Calu3 (cell line): ENCODE measurements around the gene TMC7. TPM values are rescaled to one million over a fixed set of nuclear protein-coding genes. Genes with fewer than 3 reads are reported as not detected.
"Not testable (repeated sequence)": the region's sequence is repeated elsewhere in the genome, so short reads cannot be mapped to it uniquely, and the experiment has no call there.

Source experiments
- BruUV-seq: library from RNA; stranded (reverse); fragments of 400-500 nt; replicated peaks from 2 replicates; lab custom pipeline; 2021; lab: Mats Ljungman, UMichigan
- CTCF ChIA-PET: fragments of 300-600 bp; sonication (Branson Sonifier 250); formaldehyde crosslinking; loops from one replicate; lab custom pipeline; 2022; ENCODE audit warnings: antibody characterized with exemption; lab: Charles Lee
- DNase-seq: peaks from one replicate; pipeline ENCODE4 v3.0.0; 2022
- H3K27ac Mint-ChIP-seq: one replicate; pipeline ENCODE4 v1.8.0; 2022; ENCODE audit warnings: mixed read lengths; ENCODE audit not compliant: unreplicated experiment
- H3K27me3 Mint-ChIP-seq: one replicate; pipeline ENCODE4 v1.8.0; 2022; ENCODE audit warnings: mixed read lengths; ENCODE audit not compliant: unreplicated experiment
- H3K36me3 Mint-ChIP-seq: one replicate; pipeline ENCODE4 v1.8.0; 2022; ENCODE audit warnings: mild to moderate bottlenecking, moderate library complexity, mixed read lengths; ENCODE audit not compliant: insufficient read depth, unreplicated experiment
- H3K4me1 Mint-ChIP-seq: one replicate; pipeline ENCODE4 v1.8.0; 2022; ENCODE audit warnings: mild to moderate bottlenecking, low read depth, mixed read lengths; ENCODE audit not compliant: unreplicated experiment
- H3K4me3 Mint-ChIP-seq: one replicate; pipeline ENCODE4 v1.8.0; 2022; ENCODE audit warnings: mild to moderate bottlenecking, low read depth, moderate library complexity, mixed read lengths; ENCODE audit not compliant: unreplicated experiment
- H3K9me3 Mint-ChIP-seq: one replicate; pipeline ENCODE4 v1.8.0; 2022; ENCODE audit warnings: low read depth, mixed read lengths; ENCODE audit not compliant: unreplicated experiment
- intact Hi-C: fragments of 100-400 bp; cut with micrococcal nuclease; formaldehyde crosslinking; loops from one replicate; pipeline ENCODE4 v1.10.0; 2022; ENCODE audit not compliant: unreplicated experiment
- total RNA-seq: library from RNA; stranded (reverse); gene quantifications from 2 replicates; pipeline ENCODE4 v1.2.3, GENCODE V29; 2022
- TF ChIP-seq, protein P1 (sequence below): fragments of 200-600 bp; IDR thresholded peaks from one replicate; pipeline ENCODE4 v1.8.0; 2022; ENCODE audit warnings: antibody characterized with exemption; ENCODE audit not compliant: unreplicated experiment

Gene TMC7
- total RNA-seq, 1 experiment from 2014 or later: 10.1 TPM

DNA sequence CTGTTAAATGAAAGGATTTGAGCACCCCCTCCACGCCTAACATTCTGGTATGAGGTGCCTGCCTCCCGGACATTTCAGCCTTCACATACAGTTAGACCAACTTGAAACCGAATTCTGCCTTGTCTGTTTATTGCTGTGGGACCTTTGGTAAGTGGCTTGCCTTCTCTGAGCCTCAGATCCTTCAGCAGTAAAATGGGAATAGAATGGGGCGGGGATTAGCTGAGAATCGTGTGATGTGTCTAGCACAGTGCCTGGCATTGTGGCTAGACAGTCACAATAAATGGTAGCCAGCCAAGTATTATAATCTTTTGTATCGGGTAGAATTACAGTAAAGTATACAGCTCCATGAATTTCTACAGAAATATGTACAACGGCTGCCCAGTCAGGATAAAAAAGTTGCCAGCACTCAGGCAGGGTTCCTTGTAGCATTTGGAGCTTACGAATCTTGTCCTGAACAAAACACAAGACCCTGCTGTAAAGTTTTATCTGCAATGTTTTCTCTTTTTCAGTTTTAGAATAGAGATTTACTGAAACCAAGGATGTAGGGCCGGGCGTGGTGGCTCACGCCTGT is 786 bp downstream of the TMC7 start:
- intact Hi-C loops: loop anchor here (1.0 to 10.0 kb wide), 4 partner anchors 14 to 520 kb away; no protein-coding TSS in a partner anchor
- peaks cover 32% of the 10 kb centered on the region for H3K36me3 Mint-ChIP-seq
- CTCF ChIA-PET: interaction anchor here (0.6 to 2.7 kb wide), 5 partner anchors 11 to 88 kb away, joined by 3 to 32 read pairs (median 8); partner anchors contain the start of gene COQ7

DNA sequence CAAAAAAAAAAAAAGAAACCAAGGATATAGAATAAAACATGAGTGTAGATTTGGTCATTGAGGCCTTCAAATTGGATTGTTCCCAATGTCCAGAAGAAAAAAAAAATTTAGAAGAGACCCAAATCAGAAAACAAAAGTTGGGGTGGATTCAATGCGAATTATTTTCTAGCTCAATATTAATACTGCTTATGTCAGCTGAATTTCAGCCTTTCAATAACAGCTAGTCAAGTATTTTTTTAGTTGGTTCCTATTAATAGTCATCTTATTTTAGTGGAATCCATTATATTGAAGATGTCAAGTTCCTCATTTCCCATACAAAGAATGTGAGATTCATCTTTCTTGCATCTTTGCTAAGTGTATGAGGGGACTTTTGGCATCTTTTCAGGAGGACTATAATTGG is 1.5 kb downstream of the TMC7 start:
- not testable (repeated sequence) for H3K27ac Mint-ChIP-seq, BruUV-seq, H3K27me3 Mint-ChIP-seq, DNase-seq, H3K9me3 Mint-ChIP-seq
- intact Hi-C loops: loop anchor here (2.0 to 10.0 kb wide), 2 partner anchors 390 to 520 kb away; no protein-coding TSS in a partner anchor
- CTCF ChIA-PET: interaction anchor here (0.6 to 2.7 kb wide), 4 partner anchors 13 to 324 kb away, joined by 3 to 32 read pairs (median 10); no protein-coding TSS in a partner anchor
- Mint-ChIP-seq H3K36me3 (peaks cover 32% of the 10 kb centered on the region), H3K4me1 (peaks cover 13% of the 10 kb centered on the region), H3K4me3 (peak overlapping the region; percentile 75)

More for the DNA sequence above, 786 bp downstream of the TMC7 start:
- no peak for DNase-seq
- TSS peak; percentile 69 for BruUV-seq
- TF ChIP-seq, protein P1, sequence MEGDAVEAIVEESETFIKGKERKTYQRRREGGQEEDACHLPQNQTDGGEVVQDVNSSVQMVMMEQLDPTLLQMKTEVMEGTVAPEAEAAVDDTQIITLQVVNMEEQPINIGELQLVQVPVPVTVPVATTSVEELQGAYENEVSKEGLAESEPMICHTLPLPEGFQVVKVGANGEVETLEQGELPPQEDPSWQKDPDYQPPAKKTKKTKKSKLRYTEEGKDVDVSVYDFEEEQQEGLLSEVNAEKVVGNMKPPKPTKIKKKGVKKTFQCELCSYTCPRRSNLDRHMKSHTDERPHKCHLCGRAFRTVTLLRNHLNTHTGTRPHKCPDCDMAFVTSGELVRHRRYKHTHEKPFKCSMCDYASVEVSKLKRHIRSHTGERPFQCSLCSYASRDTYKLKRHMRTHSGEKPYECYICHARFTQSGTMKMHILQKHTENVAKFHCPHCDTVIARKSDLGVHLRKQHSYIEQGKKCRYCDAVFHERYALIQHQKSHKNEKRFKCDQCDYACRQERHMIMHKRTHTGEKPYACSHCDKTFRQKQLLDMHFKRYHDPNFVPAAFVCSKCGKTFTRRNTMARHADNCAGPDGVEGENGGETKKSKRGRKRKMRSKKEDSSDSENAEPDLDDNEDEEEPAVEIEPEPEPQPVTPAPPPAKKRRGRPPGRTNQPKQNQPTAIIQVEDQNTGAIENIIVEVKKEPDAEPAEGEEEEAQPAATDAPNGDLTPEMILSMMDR: no peak
- H3K27ac Mint-ChIP-seq: peak overlapping the region; percentile 70
- H3K27me3 Mint-ChIP-seq: no peaks in the 10 kb centered on the region
- H3K9me3 Mint-ChIP-seq: no peaks in the 10 kb centered on the region
- peak overlapping the region; percentile 75 for H3K4me3 Mint-ChIP-seq
- H3K4me1 Mint-ChIP-seq: peaks cover 14% of the 10 kb centered on the region

DNA sequence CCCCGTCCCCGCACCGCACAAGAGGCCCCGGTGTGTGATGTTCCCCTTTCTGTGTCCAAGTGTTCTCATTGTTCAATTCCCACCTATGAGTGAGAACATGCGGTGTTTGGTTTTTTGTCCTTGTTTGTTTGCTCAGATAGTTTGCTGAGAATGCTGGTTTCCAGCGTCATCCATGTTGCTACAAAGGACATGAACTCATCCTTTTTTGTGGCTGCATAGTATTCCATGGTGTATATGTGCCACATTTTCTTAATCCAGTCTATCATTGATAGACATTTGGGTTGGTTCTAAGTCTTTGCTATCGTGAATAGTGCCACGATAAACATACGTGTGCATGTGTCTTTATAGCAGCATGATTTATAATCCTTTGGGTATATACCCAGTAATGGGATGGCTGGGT is 8.0 kb downstream of the TMC7 start:
- BruUV-seq, DNase-seq, intact Hi-C loops, H3K27me3 Mint-ChIP-seq, CTCF ChIA-PET, H3K27ac Mint-ChIP-seq, H3K4me3 Mint-ChIP-seq, H3K9me3 Mint-ChIP-seq, H3K4me1 Mint-ChIP-seq: not testable (repeated sequence)
- H3K36me3 Mint-ChIP-seq: peaks cover 14% of the 10 kb centered on the region

DNA sequence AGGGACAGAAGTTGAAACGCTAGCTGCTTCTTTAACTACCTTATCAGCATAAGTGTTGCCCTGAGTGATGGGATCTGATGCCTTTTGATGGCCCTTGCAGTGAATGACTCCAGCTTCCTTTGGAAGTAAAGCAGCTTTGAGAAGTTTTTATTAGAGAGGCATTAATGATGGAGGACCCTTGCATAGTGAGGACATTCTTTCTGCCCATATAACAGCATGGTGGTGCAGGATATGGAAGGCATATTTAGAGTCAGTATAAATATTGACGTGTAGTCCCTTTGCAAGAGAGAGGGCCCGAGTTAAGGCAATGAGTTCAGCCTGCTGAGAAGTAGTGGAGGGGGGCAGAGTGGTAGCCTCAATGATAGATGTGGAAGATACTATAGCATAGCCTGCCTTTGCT is 9.8 kb downstream of the TMC7 start:
- DNase-seq, H3K4me3 Mint-ChIP-seq, H3K27ac Mint-ChIP-seq, CTCF ChIA-PET, H3K4me1 Mint-ChIP-seq, H3K27me3 Mint-ChIP-seq, H3K9me3 Mint-ChIP-seq, intact Hi-C loops, H3K36me3 Mint-ChIP-seq, BruUV-seq: not testable (repeated sequence)

DNA sequence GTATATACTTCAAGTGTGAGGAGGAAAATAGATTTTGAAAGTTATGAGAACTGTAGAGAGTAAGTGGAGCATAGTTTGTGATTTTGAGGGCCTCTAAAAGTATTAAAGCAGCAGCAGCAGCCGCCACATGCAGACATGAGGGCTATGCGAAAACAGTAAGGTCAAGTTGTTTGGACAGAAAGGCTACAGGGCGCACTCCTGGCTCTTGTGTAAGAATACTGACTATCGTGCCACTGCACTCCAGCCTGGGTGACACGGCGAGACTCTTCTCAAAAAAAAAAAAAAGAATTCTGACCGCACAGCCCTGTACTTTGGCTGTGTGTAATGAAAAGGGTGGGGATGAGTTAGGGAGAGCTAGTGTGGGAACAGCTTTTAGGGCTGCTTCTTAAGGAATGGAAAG is 10.4 kb downstream of the TMC7 start:
- intact Hi-C loops, CTCF ChIA-PET, DNase-seq: not testable (repeated sequence)

DNA sequence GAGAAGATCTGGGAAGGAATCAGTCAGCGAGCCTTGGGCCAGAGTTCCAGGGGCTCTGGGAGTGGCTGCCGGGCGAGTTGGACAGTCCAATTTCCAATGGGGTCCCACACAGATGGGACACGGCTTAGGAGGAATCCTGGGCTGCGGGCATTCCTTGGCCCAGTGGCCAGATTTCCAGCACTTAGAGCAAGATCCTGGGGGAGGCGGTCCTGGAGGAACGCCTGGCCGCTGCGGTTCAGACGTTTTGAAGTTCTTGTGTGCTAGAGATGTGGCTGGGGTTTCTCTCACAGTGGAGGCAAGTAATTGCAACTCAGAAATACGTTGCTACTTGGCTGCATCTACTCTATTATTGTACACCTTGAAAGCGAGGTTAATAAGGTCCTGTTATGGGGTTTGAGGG is 11.7 kb downstream of the TMC7 start:
- DNase-seq, BruUV-seq, H3K4me3 Mint-ChIP-seq, H3K27me3 Mint-ChIP-seq, H3K9me3 Mint-ChIP-seq, H3K27ac Mint-ChIP-seq: not testable (repeated sequence)
- CTCF ChIA-PET: interaction anchor here (1.7 kb wide), 1 partner anchor 12 kb away, joined by 6 read pairs; the partner anchor contains the start of gene TMC7
- intact Hi-C loops: loop anchor here (5.0 kb wide), 1 partner anchor 72 kb away; the partner anchor contains the start of gene COQ7
- Mint-ChIP-seq H3K36me3 (peaks cover 14% of the 10 kb centered on the region), H3K4me1 (peaks cover 12% of the 10 kb centered on the region)

More for the DNA sequence above, 10.4 kb downstream of the TMC7 start:
- not testable (repeated sequence) for H3K36me3 Mint-ChIP-seq, BruUV-seq, H3K27me3 Mint-ChIP-seq, H3K9me3 Mint-ChIP-seq, H3K4me3 Mint-ChIP-seq, H3K27ac Mint-ChIP-seq
- peaks cover 13% of the 10 kb centered on the region for H3K4me1 Mint-ChIP-seq

DNA sequence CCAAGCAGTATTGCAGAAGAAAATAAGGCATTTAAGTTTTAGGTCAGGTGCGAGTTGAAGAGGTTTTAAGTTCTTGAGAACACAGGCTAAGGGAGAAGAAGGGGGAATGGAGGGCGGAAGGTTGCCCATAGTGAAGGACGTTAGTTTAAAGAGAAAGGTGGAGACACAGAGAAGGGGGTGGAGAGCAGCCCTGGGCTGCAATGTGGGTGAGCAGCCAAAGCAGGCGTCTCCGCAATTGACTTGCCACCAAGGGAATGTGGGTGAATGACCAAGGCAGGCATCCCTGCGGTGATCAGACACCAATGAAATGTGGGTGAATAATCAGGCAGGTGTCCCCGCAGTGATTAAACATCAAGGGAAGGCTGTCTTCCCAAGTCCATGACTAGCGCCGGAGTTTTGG is 12.8 kb downstream of the TMC7 start:
- DNase-seq, H3K36me3 Mint-ChIP-seq, H3K27me3 Mint-ChIP-seq, H3K9me3 Mint-ChIP-seq, BruUV-seq, H3K4me3 Mint-ChIP-seq: not testable (repeated sequence)
- Mint-ChIP-seq H3K27ac (peak overlapping the region; percentile 13), H3K4me1 (peaks cover 17% of the 10 kb centered on the region)
- intact Hi-C loops: loop anchor here (5.0 kb wide), 1 partner anchor 71 kb away; the partner anchor contains the start of gene COQ7
- CTCF ChIA-PET: interaction anchor here (0.9 to 1.7 kb wide), 2 partner anchors 10 to 13 kb away, joined by 6 to 7 read pairs; partner anchors contain the start of gene TMC7

DNA sequence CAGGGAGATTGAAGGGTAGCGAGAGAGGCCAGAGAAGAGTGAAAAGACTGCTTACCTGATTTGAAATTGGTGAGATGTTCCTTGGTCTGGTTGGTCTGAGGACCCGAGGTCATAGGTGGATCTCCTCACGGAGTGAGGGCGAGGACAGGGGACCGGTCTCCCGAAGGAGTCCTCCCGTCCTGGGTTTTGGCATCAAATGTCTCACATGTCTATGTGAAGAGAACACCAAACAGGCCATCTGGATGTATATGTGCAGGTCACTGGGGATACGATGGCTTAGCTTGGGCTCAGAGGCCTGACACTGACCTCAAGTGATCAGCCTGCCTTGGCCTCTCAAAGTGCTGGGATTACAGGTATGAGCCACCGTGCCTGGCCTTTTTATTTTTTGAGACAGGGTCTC is 13.3 kb downstream of the TMC7 start:
- H3K27me3 Mint-ChIP-seq, H3K36me3 Mint-ChIP-seq, CTCF ChIA-PET, BruUV-seq, H3K9me3 Mint-ChIP-seq, DNase-seq, H3K4me3 Mint-ChIP-seq, H3K27ac Mint-ChIP-seq: not testable (repeated sequence)
- intact Hi-C loops: loop anchor here (5.0 kb wide), 1 partner anchor 70 kb away; the partner anchor contains the start of gene COQ7
- H3K4me1 Mint-ChIP-seq: peaks cover 22% of the 10 kb centered on the region
